Kidney (tissue), 14 donors: ENCODE measurements around the gene KLK7. TPM values are rescaled to one million over a fixed set of nuclear protein-coding genes. Genes with fewer than 3 reads are reported as not detected.

Experiments
- DNase-seq, 5 donors: peaks; one replicate each; pipeline ENCODE4 v3.0.0-alpha.2; 2013 to 2020
- FAIRE-seq: peaks from 2 replicates; lab custom pipeline; 2012; peaks lifted over from hg19 to GRCh38; lab: Jason Lieb, UNC
- H3K27ac ChIP-seq, 2 donors: one replicate each; pipeline ENCODE4 v1.7.0; 2013; ENCODE audit warnings: low read depth in 2 of 2, low read length in 2 of 2, inconsistent platforms in 1 of 2
- H3K27me3 ChIP-seq: one replicate; pipeline ENCODE4 v1.7.1; 2013; ENCODE audit warnings: low read length, inconsistent platforms; ENCODE audit not compliant: control insufficient read depth, insufficient read depth
- H3K36me3 ChIP-seq, 3 donors: one replicate each; pipeline versions ENCODE4 v1.7.0 to v1.7.1; 2013; ENCODE audit warnings: low read length in 3 of 3, control low read depth in 1 of 3, inconsistent platforms in 1 of 3; ENCODE audit not compliant: insufficient read depth in 3 of 3, control insufficient read depth in 2 of 3
- H3K4me1 ChIP-seq, 3 donors: one replicate each; pipeline versions ENCODE4 v1.7.0 to v1.7.1; 2013; ENCODE audit warnings: low read length in 3 of 3, inconsistent platforms in 1 of 3, low read depth in 1 of 3; ENCODE audit not compliant: control insufficient read depth in 2 of 3, insufficient read depth in 2 of 3
- H3K4me3 ChIP-seq, 3 donors: one replicate each; pipeline versions ENCODE4 v1.7.0 to v1.8.1; 2013; ENCODE audit warnings: low read length in 3 of 3, control low read depth in 1 of 3, inconsistent platforms in 1 of 3
- H3K9ac ChIP-seq, 3 donors: one replicate each; pipeline versions ENCODE4 v1.7.0 to v1.7.1; 2013; ENCODE audit warnings: low read length in 3 of 3, control low read depth in 1 of 3, inconsistent platforms in 1 of 3
- H3K9me3 ChIP-seq, 3 donors: one replicate each; pipeline versions ENCODE4 v1.7.0 to v1.7.1; 2013; ENCODE audit warnings: low read length in 3 of 3, control low read depth in 1 of 3, inconsistent platforms in 1 of 3; ENCODE audit not compliant: control insufficient read depth in 2 of 3, insufficient read depth in 1 of 3
- CTCF ChIP-seq: IDR thresholded peaks from 3 replicates; pipeline ENCODE4 v1.5.1; 2012; ENCODE audit warnings: mild to moderate bottlenecking, moderate library complexity, borderline replicate concordance; ENCODE audit not compliant: insufficient read depth; ENCODE audit errors: extremely low read depth
- intact Hi-C: fragments of 100-400 bp; cut with DNase I; formaldehyde crosslinking; loops from one replicate; pipeline ENCODE4 v1.11.1; 2022
- polyA plus RNA-seq: library from polyadenylated mRNA; stranded (reverse); fragments of 350-450 nt; fragmentation: Illumina TruSeq; extraction: RNeasy Lipid Tissue Mini Kit (QIAGEN cat#74804); gene quantifications from one replicate; pipeline ENCODE4 v1.2.3, GENCODE V29; 2014; ENCODE audit warnings: low read depth, low replicate concordance; ENCODE audit not compliant: insufficient read depth
- total RNA-seq: library from RNA; stranded (reverse); fragmentation: NEBNext Ultra II Directional; extraction: Animal tissue kit (Norgen Biotek cat#: 25700); gene quantifications from one replicate; pipeline ENCODE4 v1.2.1, GENCODE V29; 2021
- donor health status: control.
- donor health status: control.
- donor health status: control.
- donor health status: control.
- donor health status: control.
- donor health status: DM: yes; HTN: yes; CAD: no.
- donor health status: Normal renal cell carcinoma (clear cell type).

KLK7 gene
- total and polyA plus RNA-seq, 2 donors from 2014 or later = 1.0 to 22.5 TPM

- no peak for FAIRE-seq
- intact Hi-C loops = no loop called here
- DNase-seq = peak in 3 of 5 donors; percentile 39 to 80 (median 69)
- TF ChIP-seq CTCF = peak; percentile 31
- H3K36me3 ChIP-seq = no peaks in the 10 kb centered on the region
- peaks cover 8% of the 10 kb centered on the region for H3K27me3 ChIP-seq
- H3K27ac ChIP-seq = no peak overlapping the region
- no peaks in the 10 kb centered on the region for H3K9me3 ChIP-seq
- H3K9ac ChIP-seq = no peak overlapping the region
- H3K4me1 ChIP-seq = no peaks in the 10 kb centered on the region
- H3K4me3 ChIP-seq = no peak overlapping the region
These were observed 37.4 kb upstream of the KLK7 start for GRCh38 chr19:51020988-51021651.

- H3K9ac ChIP-seq = no peak within 1 kb of the TSS
- H3K27me3 ChIP-seq = peaks cover 8% of the 10 kb centered on the region
These were observed 35.8 kb upstream of the KLK7 start, which contains the start of gene KLK10 for GRCh38 chr19:51019544-51019925. Gene KLK10 (minus strand): TSS chr19:51019709. CDS start chr19:51019130, 579 bp downstream.

GRCh38 chr19:51018745-51019543 lies 35.2 kb upstream of the KLK7 start:
- H3K9me3 ChIP-seq = no peaks in the 10 kb centered on the region
- no peak for TF ChIP-seq CTCF
- FAIRE-seq = no peak
- intact Hi-C loops = no loop called here
- no peak overlapping the region for H3K9ac ChIP-seq
- DNase-seq = peak in 3 of 5 donors; percentile 19 to 50 (median 33)
- no peak overlapping the region for H3K27ac ChIP-seq
- no peaks in the 10 kb centered on the region for H3K36me3 ChIP-seq
- H3K27me3 ChIP-seq = peaks cover 8% of the 10 kb centered on the region
- no peak overlapping the region for H3K4me3 ChIP-seq
- H3K4me1 ChIP-seq = no peaks in the 10 kb centered on the region

More at GRCh38 chr19:51019544-51019925, 35.8 kb upstream of the KLK7 start, which contains the start of gene KLK10:
- DNase-seq = peak in 1 of 5 donors; percentile 70
- Histone ChIP-seq H3K27ac (no peak within 1 kb of the TSS), H3K4me1 (no peaks in the 10 kb centered on the region), H3K4me3 (no peak within 1 kb of the TSS), H3K9me3 (no peaks in the 10 kb centered on the region), H3K36me3 (no peaks in the 10 kb centered on the region)
- TF ChIP-seq CTCF = no peak
- intact Hi-C loops = no loop called here
- no peak for FAIRE-seq
